Measurements from ENCODE around the gene ALDOB. TPM values are rescaled to one million over a fixed set of nuclear protein-coding genes. Genes with fewer than 3 reads are reported as not detected.

The ALDOB gene
- total and polyA plus RNA-seq, 2 of the 13 experiments (the other 11 are each of a cell fraction or from before 2014, with no cell fraction given): 0.29 to 0.97 TPM

GRCh38 chr9:101398068-101398929 is 37.3 kb downstream of the ALDOB start, which contains the start of the genes MRPL50 and ZNF189 (continued):
- TF ChIP-seq ZNF574 (CRISPR knock-in tag; IDR thresholded peaks at IDR 0.05): peak; percentile 95
- no peak for TF ChIP-seq ZNF557 (CRISPR knock-in tag; IDR thresholded peaks at IDR 0.05)
- peak; percentile 60; the same call in 1 of the 2 replicates for TF ChIP-seq ZSCAN22 (CRISPR knock-in tag; IDR thresholded peaks at IDR 0.05)
- TF ChIP-seq ZNF577 (CRISPR knock-in tag; IDR thresholded peaks at IDR 0.05; ENCODE audit: borderline replicate concordance, low read depth): no peak
- TF ChIP-seq MTF1 (CRISPR knock-in tag; IDR thresholded peaks at IDR 0.05): 0 out of 2 replicates have a peak, but pooled peaks have one; percentile 57
- TF ChIP-seq ISL2 (CRISPR knock-in tag; IDR thresholded peaks at IDR 0.05): peak; percentile 68; the same call in 1 of the 2 replicates
- peak; percentile 37; the same call in 1 of the 2 replicates for TF ChIP-seq RELA (CRISPR knock-in tag; IDR thresholded peaks at IDR 0.05)
- TF ChIP-seq MTF2 (CRISPR knock-in tag; IDR thresholded peaks at IDR 0.05; ENCODE audit: borderline replicate concordance): no peak; the same call in 1 of the 2 replicates
- TF ChIP-seq ZNF280B (CRISPR knock-in tag; IDR thresholded peaks at IDR 0.05; ENCODE audit: borderline replicate concordance): no peak; the same call in 1 of the 2 replicates
- peak; percentile 92 for TF ChIP-seq CREB1 (IDR thresholded peaks at IDR 0.05)
- peak; percentile 98 for TF ChIP-seq CREB1 (CRISPR knock-in tag; IDR thresholded peaks at IDR 0.05)
- TF ChIP-seq TCF7L2 (IDR thresholded peaks at IDR 0.05; ENCODE audit: low read depth, low read length): no peak
- TF ChIP-seq ZNF615 (CRISPR knock-in tag; IDR thresholded peaks at IDR 0.05; ENCODE audit: borderline replicate concordance): no peak
- TF ChIP-seq, protein P1, sequence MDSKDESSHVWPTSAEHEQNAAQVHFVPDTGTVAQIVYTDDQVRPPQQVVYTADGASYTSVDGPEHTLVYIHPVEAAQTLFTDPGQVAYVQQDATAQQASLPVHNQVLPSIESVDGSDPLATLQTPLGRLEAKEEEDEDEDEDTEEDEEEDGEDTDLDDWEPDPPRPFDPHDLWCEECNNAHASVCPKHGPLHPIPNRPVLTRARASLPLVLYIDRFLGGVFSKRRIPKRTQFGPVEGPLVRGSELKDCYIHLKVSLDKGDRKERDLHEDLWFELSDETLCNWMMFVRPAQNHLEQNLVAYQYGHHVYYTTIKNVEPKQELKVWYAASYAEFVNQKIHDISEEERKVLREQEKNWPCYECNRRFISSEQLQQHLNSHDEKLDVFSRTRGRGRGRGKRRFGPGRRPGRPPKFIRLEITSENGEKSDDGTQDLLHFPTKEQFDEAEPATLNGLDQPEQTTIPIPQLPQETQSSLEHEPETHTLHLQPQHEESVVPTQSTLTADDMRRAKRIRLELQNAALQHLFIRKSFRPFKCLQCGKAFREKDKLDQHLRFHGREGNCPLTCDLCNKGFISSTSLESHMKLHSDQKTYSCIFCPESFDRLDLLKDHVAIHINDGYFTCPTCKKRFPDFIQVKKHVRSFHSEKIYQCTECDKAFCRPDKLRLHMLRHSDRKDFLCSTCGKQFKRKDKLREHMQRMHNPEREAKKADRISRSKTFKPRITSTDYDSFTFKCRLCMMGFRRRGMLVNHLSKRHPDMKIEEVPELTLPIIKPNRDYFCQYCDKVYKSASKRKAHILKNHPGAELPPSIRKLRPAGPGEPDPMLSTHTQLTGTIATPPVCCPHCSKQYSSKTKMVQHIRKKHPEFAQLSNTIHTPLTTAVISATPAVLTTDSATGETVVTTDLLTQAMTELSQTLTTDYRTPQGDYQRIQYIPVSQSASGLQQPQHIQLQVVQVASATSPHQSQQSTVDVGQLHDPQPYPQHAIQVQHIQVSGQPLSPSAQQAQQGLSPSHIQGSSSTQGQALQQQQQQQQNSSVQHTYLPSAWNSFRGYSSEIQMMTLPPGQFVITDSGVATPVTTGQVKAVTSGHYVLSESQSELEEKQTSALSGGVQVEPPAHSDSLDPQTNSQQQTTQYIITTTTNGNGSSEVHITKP (CRISPR knock-in tag; IDR thresholded peaks at IDR 0.05; ENCODE audit: low read depth): no peak; the same call in 1 of the 2 replicates
- TF ChIP-seq ZNF292 (CRISPR knock-in tag; IDR thresholded peaks at IDR 0.05; ENCODE audit: borderline replicate concordance, low read depth): peak; percentile 74; the same call in 1 of the 2 replicates
- TF ChIP-seq ZNF850 (CRISPR knock-in tag; conservative IDR thresholded peaks at IDR 0.05): no peak
- no peak for TF ChIP-seq FLYWCH1 (CRISPR knock-in tag; IDR thresholded peaks at IDR 0.05)
- TF ChIP-seq FOXK2 (IDR thresholded peaks at IDR 0.05): peak; percentile 40
- no peak for TF ChIP-seq ZMYM2 (CRISPR knock-in tag; IDR thresholded peaks at IDR 0.05)
- TF ChIP-seq ZNF83 (CRISPR knock-in tag; IDR thresholded peaks at IDR 0.05; ENCODE audit: borderline replicate concordance): no peak
- no peak for TF ChIP-seq ZNF382 (CRISPR knock-in tag; IDR thresholded peaks at IDR 0.05; ENCODE audit: borderline replicate concordance)
- no peak for TF ChIP-seq ZNF672 (CRISPR knock-in tag; IDR thresholded peaks at IDR 0.05)
- TF ChIP-seq HNRNPH1 (optimal IDR thresholded peaks at IDR 0.05; ENCODE audit: low read depth, low read length): peak; percentile 51
